Erythroblast (primary cell): ENCODE measurements around the gene STUB1.

ENCODE experiments used
- DNase-seq, 2 experiments: peaks; one replicate each; lab custom pipeline; 2025; lab: John Stamatoyannopoulos, UW
- GATA1 ChIP-seq: IDR thresholded peaks from 2 replicates; pipeline ENCODE4 v1.6.1; 2011; ENCODE audit warnings: low read depth, mild to moderate bottlenecking, control low read depth, low read length, moderate library complexity
- POLR2A ChIP-seq: IDR thresholded peaks from 2 replicates; pipeline ENCODE4 v1.6.1; 2011; ENCODE audit warnings: mild to moderate bottlenecking, low read length

The STUB1 gene

GRCh38 chr16:667113-667779 lies 13.0 kb upstream of the STUB1 start:
- DNase-seq, result no peak

GRCh38 chr16:667780-668518 lies 12.3 kb upstream of the STUB1 start, which contains the start of gene RHOT2:
RHOT2 (plus strand) TSS chr16:668132; CDS start chr16:668200, 68 bp downstream.
- peak; percentile 96 to 98 for DNase-seq
- TF ChIP-seq GATA1 (no peak), POLR2A (peak; percentile 55)

More at GRCh38 chr16:667113-667779, 13.0 kb upstream of the STUB1 start:
- no peak for TF ChIP-seq POLR2A
- no peak for TF ChIP-seq GATA1

GRCh38 chr16:668519-669171 lies 11.6 kb upstream of the STUB1 start:
- TF ChIP-seq GATA1 (no peak), POLR2A (no peak)
- DNase-seq, result peak; percentile 57 to 58

- DNase-seq, result no peak
- TF ChIP-seq GATA1 (no peak), POLR2A (no peak)
These were observed 10.5 kb upstream of the STUB1 start for GRCh38 chr16:669666-670065.

DNA sequence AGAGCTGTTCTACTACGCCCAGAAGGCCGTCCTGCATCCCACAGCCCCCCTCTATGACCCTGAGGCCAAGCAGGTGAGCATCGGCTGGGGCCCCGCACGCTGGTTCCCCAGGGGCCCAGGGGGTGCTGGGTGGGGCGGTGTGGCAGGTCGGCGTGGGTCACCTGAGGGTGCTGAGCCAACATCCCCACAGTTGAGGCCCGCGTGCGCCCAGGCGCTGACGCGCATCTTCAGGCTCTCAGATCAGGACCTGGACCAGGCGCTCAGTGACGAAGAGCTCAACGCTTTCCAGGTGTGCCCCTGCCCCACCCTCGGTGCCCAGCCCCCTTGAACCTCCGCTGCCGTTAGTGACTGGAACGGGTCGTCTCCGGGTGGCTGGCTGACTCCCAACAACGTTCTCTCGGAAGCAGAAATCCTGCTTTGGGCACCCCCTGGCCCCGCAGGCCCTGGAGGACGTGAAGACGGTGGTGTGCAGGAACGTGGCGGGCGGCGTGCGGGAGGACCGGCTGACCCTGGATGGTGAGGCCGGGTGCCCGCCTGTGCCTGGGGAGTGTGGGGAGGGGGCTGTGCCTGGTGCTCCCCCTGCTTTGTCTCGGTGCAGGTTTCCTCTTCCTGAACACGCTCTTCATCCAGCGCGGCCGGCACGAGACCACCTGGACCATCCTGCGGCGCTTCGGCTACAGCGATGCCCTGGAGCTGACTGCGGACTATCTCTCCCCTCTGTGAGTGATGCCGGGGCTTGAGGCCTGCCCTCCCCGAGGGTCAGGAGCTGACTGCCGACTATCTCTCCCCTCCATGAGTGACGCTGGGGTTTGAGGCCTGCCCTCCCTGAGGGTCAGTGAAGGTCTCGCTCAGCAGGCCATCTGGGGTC lies 9.5 kb upstream of the STUB1 start:
- DNase-seq, result no peak
- TF ChIP-seq GATA1, result no peak
- TF ChIP-seq POLR2A, result no peak

GRCh38 chr16:671353-672131 lies 8.7 kb upstream of the STUB1 start:
- no peak for DNase-seq
- TF ChIP-seq POLR2A, result no peak
- TF ChIP-seq GATA1, result no peak

- DNase-seq, result no peak
- TF ChIP-seq GATA1, result no peak
These were observed 7.8 kb upstream of the STUB1 start for GRCh38 chr16:672371-672770.

GRCh38 chr16:672851-673250 lies 7.4 kb upstream of the STUB1 start:
- TF ChIP-seq GATA1, result no peak
- TF ChIP-seq POLR2A, result no peak
- no peak for DNase-seq

DNA sequence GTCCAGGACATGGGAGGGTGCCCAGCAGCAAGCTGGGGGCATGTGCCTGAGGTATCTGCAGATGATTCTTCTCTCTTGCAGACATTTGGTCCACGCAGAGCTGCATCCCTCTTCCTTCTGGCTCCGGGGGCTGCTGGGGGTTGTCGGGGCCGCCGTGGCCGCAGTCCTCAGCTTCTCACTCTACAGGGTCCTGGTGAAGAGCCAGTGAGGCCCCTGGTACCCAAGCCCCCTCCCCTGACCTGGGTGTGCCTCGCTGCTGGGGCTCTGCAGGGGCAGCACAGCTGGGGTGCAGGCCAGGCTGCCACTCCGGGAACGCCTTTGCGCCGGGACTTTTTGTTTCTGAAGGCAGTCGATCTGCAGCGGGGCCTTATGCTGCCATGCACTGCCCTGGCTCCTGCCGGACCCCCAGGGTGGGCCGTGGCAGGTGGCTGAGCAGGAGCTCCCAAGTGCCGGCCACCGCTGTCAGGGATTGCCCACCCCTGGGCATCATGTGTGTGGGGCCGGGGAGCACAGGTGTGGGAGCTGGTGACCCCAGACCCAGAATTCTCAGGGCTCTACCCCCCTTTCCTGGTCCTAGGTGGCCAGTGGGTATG lies 6.7 kb upstream of the STUB1 start:
- no peak for DNase-seq
- TF ChIP-seq GATA1, result no peak
- no peak for TF ChIP-seq POLR2A

DNA sequence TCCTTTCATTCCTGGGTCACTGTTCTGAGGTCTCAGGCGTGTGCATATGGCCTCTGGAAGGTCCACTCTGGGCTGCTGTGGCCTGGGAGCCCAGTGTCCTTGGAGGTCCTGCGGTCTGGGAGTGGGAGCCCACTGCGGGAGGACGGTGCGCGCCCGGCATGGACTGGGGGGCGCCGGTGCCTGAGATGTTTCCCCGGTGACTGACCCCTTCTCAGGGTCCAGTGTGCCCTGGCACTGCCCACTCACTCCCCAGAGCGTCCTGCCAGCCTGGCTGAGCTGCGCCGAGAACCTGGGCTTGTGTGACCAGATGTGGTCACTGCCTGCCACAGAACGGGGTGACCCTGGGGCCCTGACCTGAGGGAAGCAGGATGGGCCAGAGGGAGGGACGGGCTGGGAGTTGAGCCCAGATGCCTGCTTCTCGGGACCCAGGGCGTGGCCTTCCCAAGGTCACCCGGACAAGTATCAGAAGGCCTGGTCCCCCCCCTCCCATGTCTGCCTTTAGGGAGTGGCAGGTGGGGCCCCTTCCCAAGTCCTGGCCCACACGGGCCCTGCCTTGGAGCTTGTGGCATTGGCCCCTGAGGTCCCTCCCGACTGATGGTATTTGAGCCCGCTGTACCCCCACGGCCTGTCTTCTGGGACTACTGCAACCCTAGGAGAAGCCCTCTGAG lies 5.9 kb upstream of the STUB1 start:
- TF ChIP-seq GATA1 (no peak), POLR2A (no peak)
- DNase-seq, result no peak

- TF ChIP-seq GATA1, result no peak
- DNase-seq, result peak; percentile 50 to 56
These were observed 5.0 kb upstream of the STUB1 start, which contains the start of gene RHBDL1 for GRCh38 chr16:674968-675883. RHBDL1 (plus strand) TSS chr16:675671; CDS start chr16:675791, 120 bp downstream.
